Chondrocyte (in vitro differentiated cells): Measurements from ENCODE around the gene CAPSL. TPM values are rescaled to one million over a fixed set of nuclear protein-coding genes. Genes with fewer than 3 reads are reported as not detected.

Source experiments
- DNase-seq: peaks from one replicate; pipeline ENCODE4 v3.0.0; 2021; ENCODE audit warnings: mixed read lengths, low spot score
- H3K27ac Mint-ChIP-seq: one replicate; pipeline ENCODE4 v1.8.0; 2021; ENCODE audit warnings: mild to moderate bottlenecking, moderate library complexity, mixed read lengths; ENCODE audit not compliant: unreplicated experiment
- H3K27me3 Mint-ChIP-seq: 2 replicates; pipeline ENCODE4 v1.8.0; 2021; ENCODE audit warnings: low read depth, mixed read lengths
- H3K36me3 Mint-ChIP-seq: 2 replicates; pipeline ENCODE4 v1.8.0; 2021; ENCODE audit warnings: low read depth, mixed read lengths
- H3K4me1 Mint-ChIP-seq: 2 replicates; pipeline ENCODE4 v1.8.0; 2021; ENCODE audit warnings: low read depth, mild to moderate bottlenecking, mixed read lengths
- H3K4me3 Mint-ChIP-seq: one replicate; pipeline ENCODE4 v1.8.0; 2021; ENCODE audit warnings: mild to moderate bottlenecking, moderate library complexity, mixed read lengths; ENCODE audit not compliant: unreplicated experiment
- H3K9me3 Mint-ChIP-seq: 2 replicates; pipeline ENCODE4 v1.8.0; 2021; ENCODE audit warnings: low read depth, mixed read lengths
- CTCF ChIP-seq: fragments of 200-600 bp; sonication (generic); IDR thresholded peaks from 2 replicates; pipeline ENCODE4 v1.5.0; 2021; ENCODE audit warnings: antibody characterized with exemption, mild to moderate bottlenecking, moderate library complexity
- total RNA-seq: library from RNA; stranded (reverse); gene quantifications from 3 replicates; pipeline ENCODE4 v1.2.1, GENCODE V29; 2021

Gene CAPSL
- total RNA-seq, 1 donor from 2014 or later, result not detected

GRCh38 chr5:35924122-35924949 is 14.1 kb downstream of the CAPSL start:
- no peak for DNase-seq
- H3K27ac Mint-ChIP-seq, result peak overlapping the region; percentile 63
- H3K4me1 Mint-ChIP-seq, result peaks cover 29% of the 10 kb centered on the region
- no peaks in the 10 kb centered on the region for H3K36me3 Mint-ChIP-seq
- H3K27me3 Mint-ChIP-seq, result peaks cover 21% of the 10 kb centered on the region
- no peak for TF ChIP-seq CTCF
- H3K9me3 Mint-ChIP-seq, result peaks cover 4% of the 10 kb centered on the region
- H3K4me3 Mint-ChIP-seq, result peak overlapping the region; percentile 16

DNA sequence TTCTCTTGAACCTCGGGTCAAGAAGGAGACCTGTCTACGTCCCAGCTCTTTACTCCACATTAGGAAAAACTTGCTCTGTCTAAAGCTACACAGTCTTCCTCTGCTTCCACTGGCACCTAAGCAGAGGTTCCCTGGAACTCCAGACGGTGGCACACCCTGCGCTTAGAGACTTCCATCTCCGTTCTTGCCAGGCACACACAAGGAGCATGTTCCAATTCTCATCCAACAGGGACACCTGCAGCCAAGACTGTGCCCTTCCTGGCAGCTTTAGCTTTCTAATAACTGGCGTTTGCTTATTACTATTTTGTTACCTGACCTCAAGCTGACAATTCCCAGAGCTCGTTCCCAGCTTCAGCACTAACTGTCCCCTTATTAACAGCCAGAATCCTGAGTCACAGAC is 16.0 kb downstream of the CAPSL start:
- H3K4me3 Mint-ChIP-seq, result no peak overlapping the region
- H3K9me3 Mint-ChIP-seq, result peaks cover 6% of the 10 kb centered on the region
- peaks cover 15% of the 10 kb centered on the region for H3K27me3 Mint-ChIP-seq
- H3K27ac Mint-ChIP-seq, result no peak overlapping the region
- no peak for TF ChIP-seq CTCF
- no peaks in the 10 kb centered on the region for H3K36me3 Mint-ChIP-seq
- no peak for DNase-seq
- peaks cover 42% of the 10 kb centered on the region for H3K4me1 Mint-ChIP-seq

- Mint-ChIP-seq H3K36me3 (no peaks in the 10 kb centered on the region), H3K27me3 (peaks cover 11% of the 10 kb centered on the region)
These were observed 16.5 kb downstream of the CAPSL start for GRCh38 chr5:35921930-35922329.

DNA sequence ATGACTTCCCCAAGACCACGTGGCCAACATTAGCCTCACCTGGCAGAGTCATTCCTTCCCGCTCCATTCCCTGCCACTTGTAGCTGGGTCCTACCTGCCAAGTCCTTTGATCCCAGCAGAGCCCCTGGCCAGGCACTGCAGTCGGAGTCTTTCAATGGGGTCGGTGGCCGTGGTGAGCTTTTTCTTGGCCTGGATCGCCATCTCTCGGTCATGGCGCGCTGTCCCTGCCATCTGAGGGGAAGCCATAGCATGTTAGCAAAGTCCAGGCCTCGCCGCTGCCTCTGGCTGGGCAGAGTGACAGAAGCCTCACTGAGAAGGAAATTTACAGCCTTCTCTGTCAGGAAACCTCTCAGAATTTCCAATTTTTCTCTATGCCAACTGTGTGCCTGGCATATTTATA is 17.5 kb downstream of the CAPSL start:
- no peak overlapping the region for H3K27ac Mint-ChIP-seq
- peaks cover 36% of the 10 kb centered on the region for H3K4me1 Mint-ChIP-seq
- H3K36me3 Mint-ChIP-seq, result no peaks in the 10 kb centered on the region
- no peak for DNase-seq
- no peak overlapping the region for H3K4me3 Mint-ChIP-seq
- peaks cover 6% of the 10 kb centered on the region for H3K27me3 Mint-ChIP-seq
- H3K9me3 Mint-ChIP-seq, result peaks cover 13% of the 10 kb centered on the region
- TF ChIP-seq CTCF, result peak; percentile 65

More at GRCh38 chr5:35921930-35922329, 16.5 kb downstream of the CAPSL start:
- peaks cover 42% of the 10 kb centered on the region for H3K4me1 Mint-ChIP-seq
- peaks cover 6% of the 10 kb centered on the region for H3K9me3 Mint-ChIP-seq
- DNase-seq, result no peak
- H3K27ac Mint-ChIP-seq, result no peak overlapping the region
- TF ChIP-seq CTCF, result no peak
- no peak overlapping the region for H3K4me3 Mint-ChIP-seq

- Mint-ChIP-seq H3K27me3 (no peaks in the 10 kb centered on the region), H3K27ac (peak overlapping the region; percentile 23), H3K4me3 (no peak overlapping the region), H3K4me1 (peaks cover 23% of the 10 kb centered on the region), H3K9me3 (peaks cover 23% of the 10 kb centered on the region), H3K36me3 (peaks cover 4% of the 10 kb centered on the region)
- TF ChIP-seq CTCF, result no peak
- DNase-seq, result no peak
These were observed 19.2 kb downstream of the CAPSL start for GRCh38 chr5:35919191-35919590.
